Epithelial cell of proximal tubule (primary cell): ENCODE data around the gene NHS. TPM values are rescaled to one million over a fixed set of nuclear protein-coding genes. Genes with fewer than 3 reads are reported as not detected.

Experiments used
- DNase-seq: peaks from one replicate; pipeline ENCODE4 v3.0.0-alpha.2; 2011; ENCODE audit warnings: low read depth
- H3K4me3 ChIP-seq: 2 replicates; pipeline ENCODE4 v1.5.1; 2011; ENCODE audit warnings: low read depth, mild to moderate bottlenecking, low read length
- total RNA-seq: library from RNA; depleted of rRNA; stranded (reverse); fragments of >200 nt; gene quantifications from 2 replicates; pipeline ENCODE4 v1.2.3, GENCODE V29; 2015
- TF ChIP-seq, protein P1 (sequence below): conservative IDR thresholded peaks from 2 replicates; pipeline ENCODE4 v1.5.1; 2012; ENCODE audit warnings: low read depth, mild to moderate bottlenecking, low read length

The NHS gene
- total RNA-seq, 1 donor from 2014 or later, result 7.6 TPM

DNA sequence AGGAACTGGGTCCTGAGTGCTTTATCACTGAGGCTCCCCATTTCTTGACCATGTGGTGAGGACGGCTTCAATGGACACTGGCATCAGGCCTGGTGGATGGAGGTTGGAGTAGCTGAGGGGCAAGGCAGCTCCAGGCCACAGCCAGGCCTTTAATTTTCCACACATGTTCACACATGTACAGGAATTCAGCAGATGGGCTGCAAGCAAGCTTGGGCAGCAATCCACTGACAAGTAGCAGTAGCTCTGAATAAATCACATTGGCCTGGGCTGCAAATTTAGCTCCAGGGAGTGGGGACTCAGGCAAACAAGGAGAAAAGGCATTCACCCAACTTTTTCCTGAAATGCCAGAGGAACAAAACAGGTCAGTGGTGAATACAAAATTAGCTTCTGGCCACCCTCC is 254.5 kb downstream of the NHS start:
- DNase-seq, result no peak
- no peak overlapping the region for H3K4me3 ChIP-seq
- TF ChIP-seq, protein P1, sequence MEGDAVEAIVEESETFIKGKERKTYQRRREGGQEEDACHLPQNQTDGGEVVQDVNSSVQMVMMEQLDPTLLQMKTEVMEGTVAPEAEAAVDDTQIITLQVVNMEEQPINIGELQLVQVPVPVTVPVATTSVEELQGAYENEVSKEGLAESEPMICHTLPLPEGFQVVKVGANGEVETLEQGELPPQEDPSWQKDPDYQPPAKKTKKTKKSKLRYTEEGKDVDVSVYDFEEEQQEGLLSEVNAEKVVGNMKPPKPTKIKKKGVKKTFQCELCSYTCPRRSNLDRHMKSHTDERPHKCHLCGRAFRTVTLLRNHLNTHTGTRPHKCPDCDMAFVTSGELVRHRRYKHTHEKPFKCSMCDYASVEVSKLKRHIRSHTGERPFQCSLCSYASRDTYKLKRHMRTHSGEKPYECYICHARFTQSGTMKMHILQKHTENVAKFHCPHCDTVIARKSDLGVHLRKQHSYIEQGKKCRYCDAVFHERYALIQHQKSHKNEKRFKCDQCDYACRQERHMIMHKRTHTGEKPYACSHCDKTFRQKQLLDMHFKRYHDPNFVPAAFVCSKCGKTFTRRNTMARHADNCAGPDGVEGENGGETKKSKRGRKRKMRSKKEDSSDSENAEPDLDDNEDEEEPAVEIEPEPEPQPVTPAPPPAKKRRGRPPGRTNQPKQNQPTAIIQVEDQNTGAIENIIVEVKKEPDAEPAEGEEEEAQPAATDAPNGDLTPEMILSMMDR, result no peak

DNA sequence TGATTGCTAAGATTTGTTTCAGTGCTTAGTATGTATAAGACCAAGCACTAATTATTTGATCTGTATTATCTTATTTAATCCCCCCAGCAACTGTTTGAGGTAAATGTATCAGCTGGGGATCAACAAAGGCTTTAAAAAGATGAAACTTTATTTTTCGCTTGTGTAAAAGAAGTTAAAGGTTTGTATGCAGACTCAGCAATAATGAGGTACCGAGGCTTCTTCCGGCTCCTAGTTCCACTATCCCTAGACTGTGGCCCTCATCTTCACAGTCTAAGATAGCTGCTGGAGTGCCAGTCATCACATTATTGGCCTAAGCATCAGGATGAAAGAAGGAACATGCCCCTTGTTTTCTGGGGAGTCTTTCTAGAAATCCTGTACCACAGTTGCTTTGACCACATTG is 256.6 kb downstream of the NHS start:
- no peak overlapping the region for H3K4me3 ChIP-seq
- TF ChIP-seq, protein P1, result no peak
- DNase-seq, result no peak

DNA sequence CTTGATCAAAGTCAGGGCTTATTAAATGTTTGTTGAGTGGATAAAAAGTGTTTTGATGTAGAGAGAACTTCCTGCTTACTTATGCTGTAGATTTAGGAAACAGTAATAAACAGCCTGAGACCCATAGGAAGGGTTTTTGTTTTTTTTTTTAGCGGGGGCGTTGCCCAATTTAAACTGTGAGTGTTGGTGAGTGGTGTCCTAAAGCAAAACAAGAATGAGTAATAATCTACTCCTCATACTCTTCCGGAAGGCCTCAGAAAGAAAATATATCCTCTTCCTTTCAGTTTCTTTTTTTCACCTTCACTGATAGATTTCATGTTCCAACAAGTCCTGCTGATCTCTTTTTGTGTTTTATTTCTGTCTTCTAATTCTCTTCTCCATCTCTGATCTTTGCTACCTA is 257.9 kb downstream of the NHS start:
- no peak for DNase-seq
- H3K4me3 ChIP-seq, result no peak overlapping the region
- TF ChIP-seq, protein P1, result no peak

GRCh38 chrX:17633546-17633945 is 258.5 kb downstream of the NHS start:
- TF ChIP-seq, protein P1, result no peak
- H3K4me3 ChIP-seq, result no peak overlapping the region
- DNase-seq, result no peak

- TF ChIP-seq, protein P1, result no peak
- H3K4me3 ChIP-seq, result no peak overlapping the region
- no peak for DNase-seq
These were observed 259.7 kb downstream of the NHS start for GRCh38 chrX:17634542-17635207.

DNA sequence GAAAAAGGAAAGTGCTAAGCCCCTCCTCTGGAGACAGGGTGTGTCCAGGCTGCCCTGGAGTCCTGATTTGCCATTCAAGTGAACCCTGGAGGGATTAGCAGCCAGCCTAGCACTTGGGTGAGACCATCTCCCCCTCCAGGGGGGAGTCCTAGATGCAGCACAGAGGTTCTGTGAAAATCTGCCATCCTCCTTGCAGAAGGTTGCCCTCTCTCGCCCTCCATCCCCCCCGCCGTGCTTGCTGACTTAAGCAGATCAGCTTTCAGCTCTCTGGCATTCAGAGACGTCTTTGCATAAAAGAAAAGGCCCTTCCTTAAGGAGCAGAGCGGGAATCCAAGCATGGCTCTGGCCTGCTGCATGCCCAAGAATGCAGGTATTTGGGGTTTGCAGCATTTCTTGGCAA is 260.2 kb downstream of the NHS start:
- no peak for DNase-seq
- no peak overlapping the region for H3K4me3 ChIP-seq
- TF ChIP-seq, protein P1, result no peak

- TF ChIP-seq, protein P1, result no peak
These were observed 262.2 kb downstream of the NHS start for GRCh38 chrX:17637235-17637634.

More at GRCh38 chrX:17637235-17637634, 262.2 kb downstream of the NHS start:
- DNase-seq, result no peak
- H3K4me3 ChIP-seq, result no peak overlapping the region
